NCI-H226 (cell line): ENCODE measurements around the gene KRT76.
"Not testable (repeated sequence)": the region's sequence is repeated elsewhere in the genome, so short reads cannot be mapped to it uniquely, and the experiment has no call there.

Experiments used
- DNase-seq: peaks from one replicate; pipeline ENCODE4 v3.0.0-alpha.2; 2015

KRT76 gene

DNA sequence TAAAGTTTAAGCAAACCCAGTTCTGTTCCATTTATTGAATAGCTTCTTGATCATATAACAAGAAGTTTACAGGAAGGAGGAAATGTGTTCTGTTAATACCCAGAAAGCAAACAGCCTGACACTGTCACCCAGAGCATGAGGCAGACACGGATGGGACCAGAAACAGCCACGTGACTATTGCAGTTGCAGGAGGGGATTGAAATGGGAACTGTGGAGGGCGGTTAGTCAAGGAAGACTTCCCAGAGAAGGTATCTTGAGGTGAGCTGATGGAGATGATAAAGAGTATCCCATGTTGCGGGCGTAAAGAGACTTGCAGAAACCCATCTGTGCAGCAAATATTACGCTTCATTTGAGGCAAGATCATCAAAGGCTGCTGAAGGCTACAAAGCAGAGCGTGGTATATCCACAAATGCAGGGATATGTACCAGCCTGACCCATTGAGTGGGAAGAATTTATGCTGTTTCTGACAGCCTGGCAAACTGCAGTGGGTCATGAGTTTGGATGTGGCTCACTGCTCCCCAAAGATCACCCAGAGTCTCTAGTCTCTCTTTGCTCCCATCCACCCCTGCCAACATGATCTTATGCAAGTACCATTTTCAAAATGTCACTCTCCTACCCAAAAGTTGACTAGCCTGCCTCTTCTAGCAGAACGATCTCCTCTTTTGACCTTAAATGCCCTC lies 20.7 kb downstream of the KRT76 start:
- no peak for DNase-seq

DNA sequence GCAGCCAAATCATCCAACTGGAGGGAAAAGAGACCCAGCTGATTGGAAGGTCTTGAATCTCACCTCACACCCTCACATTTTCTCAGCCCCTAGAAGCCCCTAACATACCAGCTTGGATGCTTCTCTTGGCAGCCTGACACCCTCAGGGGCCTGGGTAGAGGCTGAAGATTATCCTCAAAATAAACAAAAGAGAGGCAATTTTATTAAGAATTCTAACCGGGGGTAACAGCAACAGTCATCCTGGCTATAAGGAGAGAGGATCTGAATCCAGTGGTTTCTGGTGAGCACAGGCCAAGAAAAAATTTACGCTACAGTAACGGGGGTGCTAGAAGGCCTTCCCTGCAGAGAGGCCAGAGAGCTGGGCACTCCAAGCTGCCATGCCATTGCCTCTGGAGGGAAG lies 21.6 kb downstream of the KRT76 start:
- no peak for DNase-seq

- no peak for DNase-seq
Measured at GRCh38 chr12:52754135-52754534, 23.0 kb downstream of the KRT76 start.

DNA sequence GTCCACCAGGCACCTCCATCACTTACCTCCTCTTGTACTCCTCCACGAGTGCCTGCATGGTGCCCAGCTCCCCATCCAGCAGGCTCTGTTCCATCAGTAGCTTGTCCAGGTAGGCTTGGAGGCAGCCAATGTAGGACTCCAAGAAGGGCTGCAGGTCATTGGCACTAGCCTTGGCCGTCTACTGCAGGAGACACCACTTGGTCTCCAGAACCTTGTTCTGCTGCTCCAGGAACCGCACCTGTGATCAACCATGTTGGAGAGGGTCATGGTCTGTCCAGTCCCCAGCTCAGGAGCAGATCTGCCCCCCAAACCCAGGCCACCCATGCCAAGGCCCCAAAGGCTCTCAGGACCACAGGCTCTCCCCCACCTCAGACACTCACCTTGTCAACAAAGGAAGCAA lies 23.9 kb downstream of the KRT76 start:
- DNase-seq = no peak

DNA sequence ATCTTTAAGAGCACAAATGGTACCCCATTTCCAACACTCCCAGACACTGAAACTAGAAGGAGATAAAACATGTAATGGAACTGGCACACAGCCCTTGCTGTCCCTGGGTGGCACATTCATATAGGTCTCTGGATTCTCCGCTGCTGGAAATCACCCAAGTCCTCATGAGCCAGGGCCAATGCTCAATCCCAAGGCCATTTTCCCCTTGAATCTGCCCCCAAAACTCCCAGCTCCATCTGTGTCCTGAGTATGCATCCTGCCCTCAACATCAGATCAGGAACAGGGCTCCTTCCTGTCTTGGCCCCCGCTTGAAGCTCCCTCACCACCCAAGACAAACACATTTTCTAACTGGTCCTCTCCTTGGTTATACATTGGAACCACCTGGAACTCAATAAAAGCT lies 24.6 kb downstream of the KRT76 start:
- DNase-seq = no peak

- no peak for DNase-seq
Measured at GRCh38 chr12:52751795-52752194, 25.4 kb downstream of the KRT76 start.

DNA sequence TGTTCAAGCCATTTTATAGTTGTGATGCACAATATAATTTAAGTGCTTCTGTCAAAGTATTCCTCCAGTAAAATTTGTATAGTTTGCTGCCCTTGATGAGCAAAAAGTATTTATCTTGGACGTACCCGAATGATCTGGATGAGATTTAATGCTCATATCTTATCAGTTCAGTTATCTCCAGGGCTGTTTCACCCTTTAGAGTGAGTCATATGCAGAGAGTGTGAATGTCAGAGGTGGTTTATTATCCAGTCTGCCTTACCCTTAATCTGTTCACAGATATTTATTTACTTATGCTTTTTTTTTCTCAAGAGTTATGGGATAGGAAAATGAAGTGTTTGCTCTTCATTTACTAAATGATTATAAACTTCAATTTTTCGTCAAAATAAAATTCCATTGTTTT lies 26.6 kb downstream of the KRT76 start:
- not testable (repeated sequence) for DNase-seq

DNA sequence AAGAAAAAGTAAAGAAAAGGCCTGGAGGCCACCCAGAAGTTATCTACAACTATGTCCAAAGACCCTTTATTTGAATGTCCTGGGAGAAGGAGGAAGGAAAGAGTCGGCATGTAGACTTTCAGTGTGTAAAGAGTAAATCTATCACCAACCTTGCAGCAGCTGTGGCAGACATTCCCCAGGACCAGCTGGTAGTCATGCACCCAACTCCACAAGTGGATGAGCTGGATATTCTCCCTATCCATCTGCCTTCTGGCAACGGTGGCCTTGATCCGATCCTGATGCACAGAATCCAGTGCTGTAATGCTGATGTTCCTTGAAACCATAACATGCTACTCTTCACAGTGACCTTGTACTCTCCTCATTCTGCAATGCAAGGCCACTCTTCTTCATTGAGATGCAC lies 27.3 kb downstream of the KRT76 start:
- no peak for DNase-seq

DNA sequence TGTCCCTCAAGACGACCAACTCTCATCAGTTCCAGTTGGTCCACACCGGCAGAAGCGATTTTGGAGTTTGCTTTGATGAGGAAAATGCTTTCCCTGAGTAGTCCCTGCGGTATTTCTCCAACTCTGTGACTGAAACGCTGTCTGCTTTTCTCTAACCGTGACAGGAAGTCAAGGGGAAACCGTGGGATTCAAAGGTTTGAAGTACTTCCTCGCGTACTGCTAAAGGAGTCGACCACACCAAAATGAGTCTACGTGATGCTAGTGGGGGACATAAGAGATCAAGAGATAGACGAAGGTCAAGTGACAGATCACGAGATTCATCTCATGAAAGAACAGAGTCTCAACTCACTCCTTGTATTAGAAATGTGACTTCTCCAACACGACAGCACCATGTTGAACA lies 28.6 kb downstream of the KRT76 start:
- no peak for DNase-seq

GRCh38 chr12:52745554-52745953 lies 31.6 kb downstream of the KRT76 start:
- no peak for DNase-seq

GRCh38 chr12:52744493-52745156 lies 32.5 kb downstream of the KRT76 start:
- no peak for DNase-seq

- no peak for DNase-seq
Measured at GRCh38 chr12:52742822-52743457, 34.2 kb downstream of the KRT76 start.

GRCh38 chr12:52742196-52742580 lies 35.0 kb downstream of the KRT76 start:
- no peak for DNase-seq

- peak; percentile 52 for DNase-seq
Measured at GRCh38 chr12:52741375-52742195, 35.6 kb downstream of the KRT76 start.

DNA sequence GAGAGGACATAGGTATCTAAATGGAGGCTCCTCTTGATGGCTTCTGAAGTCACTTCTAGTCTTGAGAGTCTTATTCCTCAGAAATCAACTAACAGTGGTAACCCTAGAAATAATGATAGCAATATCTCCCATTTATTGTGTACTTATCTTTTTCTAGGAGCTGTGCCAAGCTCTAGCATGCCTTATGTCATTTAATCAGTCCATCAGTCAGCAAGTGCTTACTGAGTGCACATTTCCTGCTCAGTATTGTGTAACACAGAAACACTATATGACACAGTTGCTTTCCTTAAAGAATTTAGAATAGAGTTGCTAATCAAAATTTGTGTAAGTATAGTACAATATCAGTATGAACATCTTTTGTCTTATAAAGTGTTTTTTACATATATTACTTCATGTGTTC lies 36.6 kb downstream of the KRT76 start:
- peak; percentile 59 for DNase-seq

DNA sequence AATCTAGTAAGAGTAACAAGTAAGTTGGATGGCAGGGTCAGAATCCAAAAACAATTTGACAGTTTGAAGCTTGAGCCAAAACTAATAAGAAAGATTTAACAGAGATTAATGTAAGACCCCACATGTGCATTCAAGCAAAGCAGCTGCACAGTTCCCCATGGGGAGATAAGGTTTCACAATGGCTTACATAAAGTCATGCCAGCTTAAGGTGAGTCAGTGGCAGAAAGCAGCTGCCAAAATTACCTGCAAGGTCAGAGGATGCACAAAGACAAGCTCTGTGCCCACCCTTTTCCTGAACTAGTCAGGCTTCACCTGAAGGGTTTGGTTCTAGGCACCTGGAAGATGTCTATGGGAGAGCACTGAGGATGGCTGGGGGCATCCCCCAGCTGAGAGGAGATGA lies 37.2 kb downstream of the KRT76 start:
- no peak for DNase-seq

DNA sequence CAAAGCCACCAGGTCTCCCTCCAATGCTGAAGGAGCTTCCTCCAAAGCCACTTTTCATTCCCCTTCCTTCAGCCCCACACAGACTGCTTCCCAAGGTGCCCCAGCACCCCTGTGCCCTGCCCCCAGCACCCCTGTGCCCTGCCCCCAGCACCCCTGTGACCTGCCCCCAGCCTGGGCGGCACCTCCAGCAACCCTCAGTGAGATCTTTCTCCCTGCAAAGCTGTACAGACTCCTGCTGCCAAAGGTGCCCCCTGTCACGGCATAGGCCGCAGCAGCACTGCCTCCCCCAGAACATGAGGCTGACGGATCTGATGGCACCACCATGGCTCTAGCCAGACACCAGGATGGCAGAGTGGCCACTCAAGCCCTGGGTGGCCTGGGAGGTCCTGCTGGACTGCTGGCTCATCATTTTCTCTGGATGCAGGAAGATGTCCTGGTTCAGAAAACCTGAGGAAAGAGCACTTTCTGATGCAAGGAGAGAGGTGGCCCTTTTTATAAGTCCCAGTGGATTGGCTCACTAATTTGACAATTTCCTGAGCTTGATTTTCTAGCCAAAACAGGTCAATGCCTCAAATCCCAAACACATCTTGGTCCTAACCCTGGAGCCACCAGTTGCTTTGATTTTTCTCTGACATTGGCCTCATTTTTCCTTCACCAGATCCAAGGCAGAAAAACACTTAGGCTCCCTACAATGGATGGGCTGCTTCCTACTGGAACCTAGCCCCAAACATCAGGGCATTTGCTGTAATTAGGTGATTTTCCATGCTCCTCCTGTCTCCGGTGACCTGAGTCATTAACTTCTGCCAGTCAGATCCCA lies 41.1 kb downstream of the KRT76 start:
- no peak for DNase-seq

DNA sequence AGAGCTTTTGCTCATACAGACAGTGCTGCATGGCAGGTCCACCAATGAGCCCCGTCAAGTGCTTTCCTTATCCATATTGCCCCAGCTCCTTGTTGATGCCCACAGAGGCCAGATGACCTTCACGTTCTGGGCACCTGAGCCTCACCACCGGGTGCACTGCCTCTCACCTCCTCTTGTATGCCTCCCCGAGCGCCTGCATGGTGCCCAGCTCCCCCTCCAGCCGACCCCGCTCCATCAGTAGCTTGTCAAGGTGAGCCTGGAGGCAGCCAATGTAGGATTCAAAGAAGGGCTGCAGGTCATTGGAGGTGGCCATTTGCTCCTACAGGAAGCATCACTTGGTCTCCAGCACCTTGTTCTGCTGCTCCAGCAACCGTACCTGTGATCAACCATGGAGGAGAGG lies 42.0 kb downstream of the KRT76 start:
- no peak for DNase-seq

- no peak for DNase-seq
Measured at GRCh38 chr12:52730793-52731192, 46.4 kb downstream of the KRT76 start.

GRCh38 chr12:52730383-52730782 lies 46.8 kb downstream of the KRT76 start:
- no peak for DNase-seq

DNA sequence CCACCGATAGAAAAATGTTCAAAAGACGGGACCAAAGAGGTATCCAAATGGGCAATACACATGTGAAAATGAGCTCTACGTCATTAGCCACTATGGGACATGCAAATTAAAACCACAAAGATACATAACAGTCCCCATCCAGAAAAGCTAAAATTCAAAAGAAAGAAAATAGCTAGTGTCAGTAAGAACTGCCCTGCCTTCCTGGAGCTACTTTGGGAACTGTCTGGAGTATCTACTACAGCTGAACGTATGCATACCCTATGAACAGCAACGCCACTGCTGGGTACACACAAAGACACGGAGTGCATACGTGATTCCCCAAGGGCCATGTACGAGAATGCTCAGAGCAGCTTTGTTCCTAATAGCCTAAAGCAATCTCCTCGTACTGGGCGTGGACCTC lies 48.0 kb downstream of the KRT76 start:
- no peak for DNase-seq

DNA sequence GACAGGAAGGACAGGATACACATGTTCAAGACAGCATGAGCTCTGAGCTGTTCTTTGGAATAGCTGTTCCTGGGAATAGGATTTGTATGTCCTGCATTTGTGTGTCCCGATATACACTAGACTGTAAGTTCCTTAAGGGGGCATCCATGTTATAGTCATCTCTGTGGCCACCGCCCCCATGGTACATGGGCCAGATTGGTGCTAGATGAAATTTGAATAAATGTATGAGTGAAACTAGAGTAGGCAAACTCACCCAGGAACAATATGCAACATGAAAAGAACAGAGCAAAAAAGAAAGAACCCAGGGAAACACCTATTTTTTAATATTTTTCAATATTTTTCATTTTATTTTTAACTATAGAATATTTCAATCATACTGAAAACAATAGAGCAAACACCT lies 48.8 kb downstream of the KRT76 start:
- DNase-seq = no peak

GRCh38 chr12:52727037-52727436 lies 50.1 kb downstream of the KRT76 start:
- no peak for DNase-seq
